LNCAP (cell line): ENCODE data around the gene TFDP2.

Experiments used
- TF ChIP-seq, protein P1 (sequence below): fragments of 450-650 bp; IDR thresholded peaks from 2 replicates; pipeline ENCODE4 v1.5.1; 2017; ENCODE audit warnings: mild to moderate bottlenecking

The TFDP2 gene

DNA sequence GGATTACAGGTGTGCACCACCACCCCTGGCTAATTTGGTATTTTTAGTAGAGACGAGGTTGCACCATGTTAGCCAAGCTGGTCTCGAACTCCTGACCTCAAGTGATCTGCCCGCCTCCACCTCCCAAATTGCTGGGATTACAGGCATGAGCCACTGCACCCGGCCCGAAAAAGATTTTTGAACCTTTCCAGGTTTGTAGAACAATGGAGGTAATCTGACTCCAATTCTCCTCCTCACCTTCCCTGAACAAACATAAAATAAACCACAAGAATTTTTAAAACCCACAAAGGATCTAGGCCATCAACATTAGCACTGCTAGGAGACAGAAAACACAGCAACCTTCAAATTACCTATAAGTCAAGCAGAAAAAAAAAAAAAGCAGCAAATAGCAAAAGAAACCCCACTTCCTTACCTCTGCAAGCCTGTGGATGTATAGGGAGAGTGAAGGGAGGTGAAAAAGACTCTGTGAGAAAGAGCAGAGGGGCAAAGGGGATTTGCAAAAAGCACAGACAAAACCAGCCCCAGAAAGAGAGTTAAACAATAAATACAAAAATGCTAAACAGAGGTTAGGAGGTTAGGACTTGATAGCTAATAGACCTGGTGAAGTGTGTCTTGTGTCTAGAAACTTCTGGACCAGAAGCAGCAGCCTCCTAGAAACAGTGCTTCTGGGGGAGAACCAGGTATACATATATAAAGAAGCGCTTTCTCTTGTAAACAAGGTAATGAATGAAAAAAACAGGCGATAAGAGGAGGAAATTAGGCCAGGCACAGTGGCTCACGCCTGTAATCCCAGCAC is 32.1 kb downstream of the TFDP2 start:
- TF ChIP-seq, protein P1, sequence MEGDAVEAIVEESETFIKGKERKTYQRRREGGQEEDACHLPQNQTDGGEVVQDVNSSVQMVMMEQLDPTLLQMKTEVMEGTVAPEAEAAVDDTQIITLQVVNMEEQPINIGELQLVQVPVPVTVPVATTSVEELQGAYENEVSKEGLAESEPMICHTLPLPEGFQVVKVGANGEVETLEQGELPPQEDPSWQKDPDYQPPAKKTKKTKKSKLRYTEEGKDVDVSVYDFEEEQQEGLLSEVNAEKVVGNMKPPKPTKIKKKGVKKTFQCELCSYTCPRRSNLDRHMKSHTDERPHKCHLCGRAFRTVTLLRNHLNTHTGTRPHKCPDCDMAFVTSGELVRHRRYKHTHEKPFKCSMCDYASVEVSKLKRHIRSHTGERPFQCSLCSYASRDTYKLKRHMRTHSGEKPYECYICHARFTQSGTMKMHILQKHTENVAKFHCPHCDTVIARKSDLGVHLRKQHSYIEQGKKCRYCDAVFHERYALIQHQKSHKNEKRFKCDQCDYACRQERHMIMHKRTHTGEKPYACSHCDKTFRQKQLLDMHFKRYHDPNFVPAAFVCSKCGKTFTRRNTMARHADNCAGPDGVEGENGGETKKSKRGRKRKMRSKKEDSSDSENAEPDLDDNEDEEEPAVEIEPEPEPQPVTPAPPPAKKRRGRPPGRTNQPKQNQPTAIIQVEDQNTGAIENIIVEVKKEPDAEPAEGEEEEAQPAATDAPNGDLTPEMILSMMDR = no peak

- TF ChIP-seq, protein P1 = no peak
Measured at GRCh38 chr3:142115867-142116668, 33.3 kb downstream of the TFDP2 start.

GRCh38 chr3:142112601-142113000 is 36.7 kb downstream of the TFDP2 start:
- TF ChIP-seq, protein P1 = no peak

DNA sequence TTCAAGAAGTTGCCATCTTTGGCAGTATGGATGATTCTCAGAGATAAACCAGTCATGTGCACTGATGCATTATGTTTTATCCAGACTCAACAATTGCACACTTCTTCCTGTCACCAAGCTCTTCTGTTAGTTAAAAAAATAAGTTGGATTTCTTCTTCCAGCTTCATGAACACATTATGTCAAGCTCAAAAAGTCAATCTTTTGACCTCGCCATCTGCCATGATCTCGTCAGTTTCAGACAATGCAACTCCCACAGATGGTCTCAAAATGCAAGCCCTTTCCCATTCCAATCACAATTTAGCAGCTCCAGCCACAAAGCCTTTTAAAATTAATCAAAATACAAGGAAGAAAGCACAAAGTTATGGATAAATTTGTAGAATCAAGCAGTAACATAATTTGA is 42.8 kb downstream of the TFDP2 start:
- TF ChIP-seq, protein P1 = no peak

DNA sequence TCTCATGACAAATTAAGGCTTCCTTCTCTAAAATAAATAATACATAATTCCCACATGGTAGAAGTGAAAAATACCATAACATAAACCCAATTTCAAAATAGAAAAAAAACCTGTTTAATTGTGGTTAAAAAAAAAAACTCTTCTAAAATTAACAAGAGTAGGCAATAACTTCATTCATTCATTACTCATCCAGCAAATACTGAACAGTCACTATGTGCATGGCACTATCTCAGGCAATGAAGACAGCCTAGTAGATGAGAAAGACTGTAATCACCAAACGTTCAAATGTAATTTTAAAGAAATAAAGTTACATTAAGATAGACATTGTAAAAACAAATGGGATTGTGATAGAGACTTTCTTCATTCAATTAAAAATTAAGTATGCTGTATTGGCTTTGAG is 43.4 kb downstream of the TFDP2 start:
- TF ChIP-seq, protein P1 = no peak

DNA sequence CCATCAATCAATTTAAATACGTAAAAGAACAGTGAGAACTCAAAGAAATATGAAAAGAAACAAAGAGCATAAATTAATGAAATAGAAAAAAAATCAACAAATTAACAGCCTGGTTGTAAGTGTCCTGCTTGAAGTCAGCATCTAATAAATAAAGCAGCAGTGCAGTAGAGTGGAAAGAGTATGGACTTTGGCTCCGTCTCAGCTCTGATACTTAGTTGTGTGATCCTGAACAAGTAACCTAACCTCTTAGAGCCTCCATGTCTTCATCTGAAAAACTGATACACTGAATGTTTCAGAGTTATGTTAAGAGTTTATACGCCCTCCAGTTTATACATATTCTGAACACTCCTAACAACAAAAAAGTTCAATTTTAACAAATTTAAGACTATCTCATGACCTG is 44.6 kb downstream of the TFDP2 start:
- TF ChIP-seq, protein P1 = no peak

DNA sequence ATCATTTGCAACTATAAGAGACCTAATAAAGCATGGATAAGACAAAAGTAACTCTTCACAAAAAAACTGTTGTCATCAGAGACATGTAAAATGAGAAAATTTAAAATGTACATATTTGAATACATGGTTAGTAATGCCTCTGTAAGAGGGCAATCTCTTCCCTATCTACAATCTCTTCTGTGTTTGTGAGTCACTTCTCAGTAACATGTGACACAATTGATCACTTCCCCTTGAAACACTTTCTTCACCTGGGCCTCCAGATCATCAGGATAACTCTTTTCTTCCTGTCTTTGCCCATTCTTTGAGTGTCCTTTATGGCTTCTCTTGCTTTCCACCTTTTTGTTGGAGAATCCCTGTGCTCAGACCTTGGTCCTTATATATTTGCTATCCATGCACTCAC is 50.4 kb downstream of the TFDP2 start:
- TF ChIP-seq, protein P1 = no peak
